Measurements from ENCODE around the gene ZDHHC22.

Gene ZDHHC22

DNA sequence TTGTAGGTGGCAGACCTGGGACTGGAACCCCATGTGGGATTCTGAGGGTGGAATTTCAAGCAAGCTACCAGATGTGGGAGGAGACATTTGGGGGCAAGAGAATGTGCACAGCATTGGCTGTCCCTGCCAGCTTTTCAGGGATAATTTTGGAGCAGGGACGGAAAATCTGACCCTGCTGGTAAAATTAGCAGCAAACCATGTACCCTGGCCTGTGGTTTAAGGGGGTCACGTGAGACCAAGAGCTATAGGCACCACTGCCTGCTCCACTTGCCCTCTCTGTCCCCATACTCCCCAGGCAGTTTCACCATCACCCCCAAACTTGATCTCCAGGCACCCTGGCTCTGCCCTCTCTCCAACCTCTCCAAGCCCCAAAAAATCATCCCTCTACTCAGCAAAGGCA lies 13.5 kb upstream of the ZDHHC22 start:
- no peak for DNase-seq

DNA sequence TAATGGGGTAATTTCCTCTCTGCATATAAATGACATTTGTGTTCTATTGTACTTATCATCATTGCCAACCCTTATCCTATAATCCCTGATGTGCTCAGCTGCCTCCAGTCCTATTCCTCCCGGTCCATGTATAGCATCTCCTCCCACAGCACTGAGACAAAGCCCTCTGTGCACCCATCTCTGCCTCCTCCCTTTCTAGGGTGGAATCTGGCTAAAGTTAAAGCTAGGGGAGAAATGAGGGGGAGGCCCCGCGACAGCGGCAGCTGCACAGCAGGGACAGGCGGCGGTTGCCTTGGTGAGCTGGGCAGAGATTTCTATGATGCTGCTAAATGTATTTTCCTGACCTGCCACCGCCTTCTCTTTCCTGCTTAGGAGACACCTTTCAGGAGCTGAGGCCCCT lies 12.8 kb upstream of the ZDHHC22 start:
- no peak for DNase-seq

DNA sequence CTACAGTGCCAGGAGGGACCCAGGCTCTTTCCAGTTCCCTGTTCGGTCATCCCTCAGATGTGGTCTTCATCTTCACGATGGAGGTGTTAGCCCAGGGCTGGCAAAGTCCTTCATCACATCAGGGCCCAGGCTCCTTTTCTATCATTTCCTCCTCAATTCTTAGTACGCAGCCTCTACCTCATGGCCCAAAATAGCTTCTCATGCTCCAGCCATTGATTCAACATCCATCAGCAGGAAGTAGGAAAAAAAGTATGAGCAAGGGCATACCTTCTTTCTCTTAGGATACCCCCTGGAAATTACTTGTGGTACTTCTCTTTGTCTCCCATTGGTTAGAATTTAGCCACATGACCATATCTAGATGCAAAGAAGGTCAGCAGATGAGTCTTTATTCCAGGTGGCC lies 12.2 kb upstream of the ZDHHC22 start:
- DNase-seq: no peak

DNA sequence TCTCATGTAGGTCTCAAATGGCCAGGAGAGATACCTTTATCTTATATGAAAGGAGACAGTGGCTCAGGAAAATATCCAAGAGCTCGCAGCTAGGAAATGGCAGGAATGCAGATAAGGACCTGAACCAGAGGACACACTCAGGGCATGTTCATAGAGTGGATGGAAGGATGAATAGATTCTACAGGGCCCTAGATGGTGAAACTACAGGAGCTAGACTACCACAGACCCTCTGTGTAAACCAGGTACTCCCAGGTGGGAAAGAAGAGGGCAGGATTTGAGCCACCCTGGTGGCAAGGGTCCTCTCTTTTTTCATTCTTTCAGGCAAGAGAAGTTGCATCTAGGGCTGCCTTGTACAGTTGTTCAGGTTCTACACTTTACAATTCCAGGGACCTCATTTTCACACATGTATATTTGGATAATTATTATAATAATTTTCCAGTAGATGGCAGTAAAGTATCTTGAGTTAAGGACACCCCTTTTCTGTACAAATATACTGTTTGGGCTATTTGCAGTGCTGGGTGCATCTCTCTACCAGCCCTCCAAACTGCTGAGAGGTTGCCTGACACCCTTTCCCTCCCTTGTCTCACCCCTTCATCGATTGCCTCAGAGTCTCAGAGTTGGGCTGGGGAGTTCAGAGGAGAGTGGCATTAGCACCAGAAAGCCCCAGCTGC lies 10.5 kb upstream of the ZDHHC22 start:
- no peak for DNase-seq

DNA sequence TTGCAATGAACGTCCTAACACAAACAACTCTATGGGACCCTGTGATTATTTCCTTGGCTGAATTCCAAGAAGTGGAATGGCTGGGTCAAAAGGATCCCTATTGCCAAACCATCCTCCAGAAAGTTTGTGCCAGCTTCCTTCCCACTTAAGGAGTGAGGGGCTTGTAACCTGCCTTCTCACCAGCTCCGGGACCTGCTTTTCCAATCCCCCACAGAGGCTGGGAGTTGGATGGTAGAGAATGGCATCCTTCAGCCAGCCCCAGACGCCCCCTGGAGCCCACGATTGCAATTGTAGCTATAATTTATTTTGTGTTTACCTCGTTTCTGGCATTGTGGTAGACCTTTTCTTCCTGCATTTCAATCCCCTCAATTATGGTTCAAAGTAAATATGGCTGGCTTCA lies 9.7 kb upstream of the ZDHHC22 start:
- no peak for DNase-seq

DNA sequence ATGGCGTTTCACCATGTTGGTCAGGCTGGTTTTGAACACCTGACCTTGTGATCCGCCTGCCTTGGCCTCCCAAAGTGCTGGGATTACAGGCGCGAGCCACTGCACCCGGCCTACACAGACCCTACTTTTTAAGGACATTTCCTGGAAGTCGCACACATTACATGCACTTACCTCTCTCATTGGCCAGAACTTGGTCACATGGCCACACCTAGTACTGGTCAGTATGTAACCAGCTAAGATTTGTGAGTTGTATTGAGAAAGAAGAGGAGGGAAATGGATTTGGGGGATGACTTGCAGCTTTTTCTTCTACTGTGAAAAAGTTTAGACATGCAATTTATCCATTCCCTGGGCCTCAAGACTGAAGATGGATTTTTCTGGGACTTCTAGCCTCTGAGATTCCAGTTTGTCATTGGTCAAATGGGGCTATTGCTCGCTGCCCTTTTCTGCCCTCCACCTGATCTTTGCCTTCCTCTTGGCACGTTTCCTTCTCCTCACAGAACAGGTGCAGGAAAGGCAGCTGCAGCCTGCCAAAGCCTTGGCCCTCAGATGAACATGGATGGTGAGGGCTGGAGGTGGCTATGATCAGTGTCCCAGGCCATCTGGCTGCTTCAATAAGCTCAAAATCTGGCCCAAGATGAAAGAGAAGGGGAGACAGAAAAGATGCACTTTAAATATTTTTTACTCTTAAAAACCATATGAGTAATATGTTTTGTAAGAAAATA lies 7.1 kb upstream of the ZDHHC22 start:
- no peak for DNase-seq

DNA sequence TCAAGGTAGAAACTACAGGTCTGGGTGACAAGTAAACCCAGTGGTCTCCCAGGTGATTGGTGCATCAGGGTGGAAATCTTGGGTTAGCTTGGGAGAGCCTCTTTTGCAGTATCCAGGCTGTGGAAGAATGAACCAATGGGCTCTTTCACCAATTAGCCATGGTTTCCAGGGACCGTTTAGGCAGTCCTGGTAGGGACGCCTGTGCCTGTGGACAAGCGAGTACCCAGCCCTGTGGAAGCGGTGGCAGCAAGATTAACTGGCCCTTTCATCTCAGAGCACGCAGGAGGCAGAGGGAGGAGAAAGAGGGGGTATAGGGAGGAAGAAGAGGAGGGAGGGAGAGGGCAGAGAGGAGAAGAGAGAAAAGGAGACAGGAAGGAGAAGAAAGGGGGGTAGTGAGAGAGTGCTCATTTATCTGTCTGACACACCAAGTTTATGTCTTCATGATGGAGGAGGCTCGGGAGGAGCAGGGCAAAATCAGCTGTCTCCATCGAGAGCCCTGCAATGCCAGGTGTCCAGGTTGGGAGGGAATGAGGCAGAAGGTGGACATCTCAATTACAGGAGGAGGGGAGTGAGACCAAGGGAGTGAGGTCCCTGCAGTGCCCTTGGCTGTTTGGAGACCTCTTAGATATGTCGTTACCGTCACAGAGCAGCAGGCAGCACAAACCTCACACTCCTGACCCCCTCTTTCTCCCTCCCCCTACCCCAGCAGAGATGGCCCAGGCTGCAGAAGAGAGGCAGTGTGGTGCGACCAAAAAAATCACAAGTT lies 4.6 kb upstream of the ZDHHC22 start:
- no peak for DNase-seq

DNA sequence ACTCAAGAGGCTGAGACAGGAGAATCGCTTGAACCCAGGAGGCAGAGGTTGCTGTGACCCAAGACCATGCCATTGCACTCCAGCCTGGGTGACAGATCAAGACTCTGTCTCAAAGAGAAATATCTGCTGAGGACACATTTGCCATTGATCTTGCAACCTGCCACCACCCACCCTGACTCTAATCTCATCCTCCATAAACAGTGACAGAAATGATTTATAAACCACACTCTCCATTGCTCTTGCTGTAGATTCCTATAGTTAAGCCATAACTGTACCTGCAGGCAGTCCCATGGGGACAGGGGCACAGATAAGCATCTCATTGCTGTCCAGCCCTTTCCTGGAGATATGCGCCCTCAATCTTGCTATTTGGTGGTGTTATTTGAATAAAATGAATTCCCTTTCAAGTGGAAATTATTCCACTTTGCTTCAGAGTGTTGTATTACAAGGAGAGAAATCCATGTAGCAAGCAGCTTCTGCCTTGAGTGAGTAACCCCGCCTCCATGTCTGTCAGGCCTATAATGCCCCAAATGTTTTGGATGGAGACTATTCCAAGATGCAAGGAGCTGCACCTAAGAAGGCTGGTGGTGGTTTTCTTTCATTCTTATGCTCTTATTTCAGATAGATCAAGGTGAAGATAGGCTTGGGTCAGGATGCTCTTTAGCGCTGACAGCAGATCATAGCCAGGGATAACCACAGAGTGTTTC lies 3.0 kb upstream of the ZDHHC22 start:
- no peak for DNase-seq

DNA sequence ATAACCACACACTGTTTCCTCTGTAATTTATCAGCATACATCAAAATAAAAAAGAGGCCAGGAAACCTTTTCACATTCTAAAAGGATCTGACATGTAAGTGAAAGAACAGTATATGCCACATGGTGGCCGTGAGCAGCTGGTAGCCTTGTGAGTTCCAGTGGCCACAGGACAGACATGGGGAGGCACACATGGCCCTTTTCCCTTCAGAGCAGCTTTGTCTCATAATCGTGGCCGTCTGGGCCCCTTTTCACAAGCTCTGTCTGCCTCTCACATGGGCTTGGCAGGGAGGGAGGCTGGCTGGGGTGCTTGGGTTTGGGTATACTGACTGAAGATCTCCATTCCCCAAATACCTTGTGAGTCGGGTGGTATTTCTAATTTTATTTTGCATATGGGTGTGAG lies 1.5 kb upstream of the ZDHHC22 start:
- no peak for DNase-seq

DNA sequence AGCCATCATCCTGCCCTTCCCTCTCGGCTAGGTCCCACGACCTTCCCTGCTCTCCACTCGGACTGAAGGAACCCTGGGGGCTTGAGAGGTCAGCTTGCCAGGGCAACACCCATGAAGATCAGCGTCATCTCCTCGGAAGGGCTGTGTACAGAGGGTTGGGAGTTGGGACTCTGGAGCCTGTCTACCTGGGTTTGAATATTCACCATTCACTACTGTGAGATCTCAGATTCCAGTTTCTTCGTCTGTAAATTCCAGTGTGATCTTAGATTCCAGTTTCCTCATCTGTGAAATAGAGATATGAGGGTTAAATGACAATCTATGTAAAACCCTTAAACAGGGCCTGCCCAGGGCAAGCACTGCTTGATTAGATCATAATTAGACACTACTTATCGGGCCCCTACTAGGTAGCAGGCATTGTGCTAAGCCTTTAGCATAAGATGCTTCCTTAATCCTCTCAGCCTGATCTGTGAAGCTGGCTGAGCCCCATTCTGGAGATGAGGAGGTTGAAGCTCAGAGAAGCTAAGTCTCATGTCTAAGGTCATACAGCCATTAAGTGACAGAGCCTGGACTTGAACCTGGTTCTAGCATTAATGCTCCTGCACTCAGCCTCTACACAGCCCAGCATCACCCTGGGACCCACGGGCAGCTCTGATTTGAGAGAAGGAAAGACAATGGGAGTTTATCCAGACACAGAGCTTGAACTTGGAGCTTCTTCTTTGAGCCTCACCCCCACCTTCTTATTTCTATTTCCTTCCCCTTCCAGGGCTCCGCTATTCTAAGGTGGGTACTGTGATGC lies 612 bp upstream of the ZDHHC22 start:
- no peak for DNase-seq

DNA sequence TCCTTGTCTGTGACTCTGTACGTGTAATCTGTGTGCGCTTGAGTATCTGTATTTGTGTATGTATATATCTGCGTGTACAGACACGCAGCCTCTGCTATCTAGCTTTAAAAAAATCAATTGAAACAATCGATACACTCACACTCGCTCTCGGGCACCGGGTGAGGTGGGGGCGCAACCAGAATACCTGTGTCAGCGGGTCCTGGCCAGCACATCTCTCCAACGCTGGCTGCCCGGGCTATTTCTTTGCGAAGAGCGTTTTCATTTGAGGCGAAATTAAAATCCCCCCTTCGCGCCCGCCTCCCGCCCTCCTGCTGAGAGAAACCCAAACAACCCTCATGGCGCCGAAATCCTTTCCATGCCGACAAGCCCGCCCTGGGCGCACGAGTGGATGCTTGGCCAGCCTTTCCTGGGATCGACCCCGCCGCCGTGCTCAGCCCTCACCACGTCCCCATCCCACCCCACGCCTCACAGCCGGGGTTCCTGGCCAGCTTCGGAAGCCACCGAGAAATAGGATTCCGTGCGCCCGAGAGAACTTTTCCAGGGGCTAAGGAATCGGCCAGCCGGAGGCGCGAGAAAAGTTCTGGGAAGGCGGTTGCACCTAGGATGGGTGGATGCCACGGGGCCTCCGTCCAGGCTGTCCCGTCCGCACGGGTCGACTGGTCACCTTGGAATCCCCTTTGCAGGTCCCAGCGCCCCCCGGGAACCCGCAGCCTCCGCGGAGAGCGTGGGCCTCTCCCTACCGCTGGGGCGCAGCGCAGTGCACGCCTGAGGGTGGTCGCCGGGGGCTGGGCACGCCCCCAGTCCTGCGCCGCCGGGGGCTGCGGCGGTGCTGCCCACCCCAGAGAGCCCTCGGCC lies 1.0 kb downstream of the ZDHHC22 start:
- no peak for DNase-seq

DNA sequence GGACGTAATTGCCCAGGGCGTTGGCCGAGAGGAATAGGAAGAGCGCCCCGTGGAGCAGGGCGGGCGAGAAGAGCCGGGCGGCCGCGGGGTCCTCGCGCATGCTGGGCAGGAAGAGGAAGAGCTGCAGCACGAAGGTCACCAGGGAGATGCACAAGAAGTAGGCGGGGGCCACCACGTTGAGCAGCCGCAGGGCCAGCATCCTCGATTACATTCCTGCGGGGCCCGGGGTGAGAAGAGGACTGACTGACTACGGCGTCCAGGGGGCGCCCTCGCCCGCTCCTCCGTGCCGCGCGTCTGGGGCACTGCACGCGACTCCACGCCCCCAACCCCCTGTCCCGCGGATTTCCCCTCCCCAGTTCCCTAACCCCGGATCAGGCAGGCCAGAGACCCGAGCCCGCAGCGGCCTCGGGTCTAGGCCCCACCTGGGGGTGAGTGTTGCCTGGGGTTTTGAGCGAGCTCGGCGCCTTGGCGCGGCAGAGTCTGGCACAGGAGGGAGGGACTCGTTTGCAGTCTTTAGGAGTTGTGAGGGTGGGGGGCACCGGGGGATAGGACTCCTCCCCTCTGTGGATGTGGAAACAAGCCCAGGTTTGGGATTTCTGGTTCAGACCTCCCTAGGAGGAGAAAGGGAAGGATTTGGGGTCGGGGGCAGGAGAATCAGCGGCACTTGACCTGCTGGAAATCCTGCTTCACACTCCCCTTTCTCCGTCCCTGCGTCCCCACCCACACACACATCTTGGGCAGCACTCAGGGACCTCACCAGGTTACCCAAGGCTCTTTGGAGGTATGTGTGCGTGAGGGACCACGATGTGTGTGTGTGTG lies 1.8 kb downstream of the ZDHHC22 start:
- DNase-seq: peak; percentile 26

DNA sequence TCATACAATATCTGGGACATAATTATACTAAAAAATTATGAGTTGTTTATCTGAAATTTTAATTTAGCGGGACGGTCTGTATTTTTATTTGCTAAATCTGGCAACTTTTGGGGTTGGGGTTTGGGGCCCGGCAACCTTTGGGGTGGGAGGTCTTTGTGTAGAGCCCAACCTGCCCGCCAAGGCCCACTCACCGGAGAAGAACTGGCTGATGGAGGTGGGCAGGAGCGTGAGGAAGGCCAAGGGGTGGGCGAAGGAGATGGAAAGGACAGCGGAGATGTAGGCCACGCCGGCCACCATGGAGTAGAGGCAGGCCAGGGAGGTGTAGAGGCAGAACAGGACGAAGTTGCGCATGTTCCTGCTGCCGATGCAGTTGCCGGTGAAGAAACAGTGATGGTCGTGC lies 2.6 kb downstream of the ZDHHC22 start:
- no peak for DNase-seq

DNA sequence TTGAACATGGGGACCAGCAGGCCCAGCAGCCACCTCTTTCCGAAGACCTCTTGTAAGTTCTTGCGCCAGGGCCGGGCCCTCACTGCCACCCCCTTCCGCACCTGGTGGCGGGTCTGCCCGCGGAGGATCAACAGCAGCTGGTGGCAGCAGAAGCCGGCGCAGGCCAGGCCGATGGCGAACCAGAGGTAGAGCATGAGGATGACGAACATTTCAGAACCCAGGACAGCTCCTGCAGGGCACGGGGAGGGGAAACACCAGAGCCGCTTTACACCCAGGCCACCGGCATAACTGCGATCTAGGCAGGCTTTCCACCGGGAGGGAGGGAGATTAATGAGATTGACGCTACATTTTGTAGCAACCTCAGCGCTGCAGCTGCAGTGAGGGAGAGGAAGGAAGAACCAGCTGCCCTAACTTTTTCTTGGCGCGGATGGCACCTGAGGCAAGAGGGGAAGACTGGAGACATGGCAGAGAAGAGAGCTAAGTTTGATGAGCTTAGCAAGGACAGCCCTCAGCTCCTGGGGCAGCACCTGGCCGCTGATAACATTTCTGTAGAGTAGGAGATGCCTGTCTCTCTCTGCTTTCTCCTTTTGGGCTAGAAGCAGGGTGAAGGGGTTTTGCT lies 7.8 kb downstream of the ZDHHC22 start:
- peak; percentile 45 for DNase-seq

DNA sequence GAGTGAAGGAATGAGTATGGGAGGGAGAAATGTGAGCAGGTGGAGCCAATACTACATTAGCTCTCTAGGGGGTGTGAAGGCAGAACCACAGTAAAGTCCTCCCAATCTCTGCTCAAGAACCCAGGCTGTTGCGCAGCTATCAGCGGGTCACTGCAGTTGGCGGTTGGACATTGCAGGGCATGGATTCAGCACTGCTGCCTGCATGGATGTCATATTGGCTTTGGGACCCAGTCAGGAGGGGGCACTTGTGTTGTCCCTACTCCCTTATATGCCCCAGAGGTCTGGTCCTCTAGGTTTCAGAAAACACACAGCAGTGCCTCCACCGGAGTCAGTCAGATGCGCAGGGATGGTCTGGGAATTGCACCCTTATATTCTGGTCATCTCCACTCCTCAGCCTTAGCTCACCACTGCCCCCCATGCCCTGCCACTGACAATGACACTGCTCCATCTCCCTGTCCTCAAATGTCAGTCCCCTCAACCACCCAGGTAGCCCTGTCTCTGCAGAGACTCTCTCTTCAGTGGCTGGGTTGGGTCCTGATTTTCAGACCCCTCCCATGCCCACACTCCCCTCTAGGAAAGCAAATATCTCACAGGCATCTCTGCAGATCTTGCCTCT lies 9.6 kb downstream of the ZDHHC22 start:
- DNase-seq: no peak

DNA sequence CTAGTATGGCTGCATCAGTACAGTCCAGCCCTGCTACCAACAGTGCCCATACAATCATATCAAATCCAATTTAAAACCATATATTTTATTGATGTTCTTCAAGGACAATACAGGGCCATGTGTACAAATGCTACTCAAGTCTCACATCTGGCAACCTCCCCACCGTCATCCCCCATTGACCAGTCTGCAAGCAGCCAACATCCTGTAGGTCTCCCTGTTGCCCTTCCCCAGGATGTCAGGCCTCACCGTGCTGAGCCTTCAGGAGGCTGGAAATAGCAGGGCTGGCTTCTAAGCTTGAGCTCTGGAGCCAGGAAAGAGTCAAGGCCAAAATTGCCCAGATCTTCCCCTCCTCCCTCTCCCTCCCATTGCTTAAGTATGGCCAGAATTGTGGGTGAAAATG lies 10.4 kb downstream of the ZDHHC22 start:
- no peak for DNase-seq

DNA sequence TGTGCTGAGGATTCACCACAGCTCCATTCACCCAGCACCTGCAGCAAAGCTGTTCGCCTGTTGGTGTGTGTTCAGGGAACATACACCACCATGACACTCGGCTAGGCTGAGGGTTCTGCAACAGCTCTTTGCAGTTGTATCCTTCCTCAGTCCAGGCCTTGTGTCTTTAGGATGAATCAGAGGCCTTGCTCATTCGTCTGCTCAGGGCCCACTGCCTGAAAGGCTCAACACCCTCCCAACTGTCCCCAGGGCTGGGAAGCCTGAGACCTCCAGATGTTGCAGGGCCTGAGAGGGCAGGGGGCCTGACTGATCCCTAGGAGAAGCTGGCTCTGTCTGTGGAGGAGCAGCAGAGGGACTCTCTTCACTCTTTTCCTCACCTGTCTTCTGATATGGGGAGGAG lies 11.2 kb downstream of the ZDHHC22 start:
- no peak for DNase-seq

DNA sequence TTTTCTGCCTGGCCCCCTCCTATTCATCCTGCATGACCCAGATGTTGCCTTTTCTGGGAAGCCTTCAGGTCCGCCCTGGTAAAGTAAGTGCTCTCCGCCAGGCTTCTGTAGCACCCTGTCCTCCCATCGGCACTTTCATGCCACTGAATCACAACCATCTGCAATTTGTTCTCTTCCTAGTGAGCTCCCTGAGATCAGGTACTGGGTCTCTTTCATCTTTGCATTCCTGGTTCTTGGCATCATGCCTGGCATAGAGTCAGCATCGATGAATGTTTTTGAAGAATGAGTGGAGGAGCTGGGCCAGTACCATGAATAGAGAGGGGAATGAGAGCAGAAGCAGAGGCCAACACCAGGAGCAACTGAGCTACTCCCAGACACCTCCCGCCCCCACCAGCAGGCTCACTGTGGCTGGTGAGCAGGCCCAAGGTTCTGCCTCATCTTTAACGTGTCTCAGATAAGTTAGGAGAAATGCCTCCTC lies 13.1 kb downstream of the ZDHHC22 start:
- DNase-seq: no peak

DNA sequence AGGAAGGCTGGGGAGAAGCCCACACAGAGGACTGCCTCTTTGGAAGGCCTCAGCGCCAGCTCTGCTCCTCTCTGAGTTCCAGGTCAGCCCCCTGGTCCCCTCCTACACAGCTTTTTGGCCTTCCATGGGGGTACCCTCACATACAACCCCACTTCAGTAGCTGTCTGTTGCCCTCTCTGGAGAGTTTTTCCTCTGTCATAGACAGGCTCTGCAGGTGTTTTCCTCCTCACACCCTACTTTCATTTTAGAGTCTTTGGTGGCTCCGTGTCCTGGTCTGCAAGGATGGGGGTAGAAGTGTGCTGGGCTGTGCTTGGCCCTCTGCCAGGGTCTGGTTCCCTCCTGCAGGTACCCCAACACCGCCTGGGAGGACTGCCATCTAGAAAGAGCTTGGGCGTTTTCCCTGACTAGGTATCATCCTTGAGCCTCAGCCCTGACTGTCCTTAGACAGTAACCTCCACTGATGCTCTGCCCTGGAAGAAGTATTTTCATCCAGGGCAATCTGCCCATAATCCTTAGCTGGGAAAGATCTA lies 15.1 kb downstream of the ZDHHC22 start:
- no peak for DNase-seq
